PFSK-1 (cell line): ENCODE data around the gene FOSB.

Experiments used
- REST ChIP-seq, 2 experiments: IDR thresholded peaks; 2 replicates each; pipeline versions ENCODE4 v1.6.1 to v1.8.0; 2011 to 2012; ENCODE audit warnings: low read depth in 2 of 2, low read length in 2 of 2, control low read depth in 1 of 2, inconsistent platforms in 1 of 2, mild to moderate bottlenecking in 1 of 2, moderate library complexity in 1 of 2; ENCODE audit not compliant: insufficient read depth in 1 of 2
- TAF1 ChIP-seq: IDR thresholded peaks from 2 replicates; pipeline ENCODE4 v1.6.1; 2012; ENCODE audit warnings: low read length, control low read depth, borderline replicate concordance; ENCODE audit not compliant: insufficient read depth

- TF ChIP-seq TAF1 (no peak), REST (IDR thresholded peaks at IDR 0.05; ENCODE audit: insufficient read depth in 1 of 2, low read depth in 2 of 2, low read length in 2 of 2) (no peak)
These were observed 48.1 kb downstream of the FOSB start for GRCh38 chr19:45515807-45516401.
